ENCODE measurements around the gene MORF4L1.
A peak's percentile ranks its signal among the peaks of the same experiment; 100 is the strongest.
"Not testable (repeated sequence)": the region's sequence is repeated elsewhere in the genome, so short reads cannot be mapped to it uniquely, and the experiment has no call there.

Gene MORF4L1

DNA sequence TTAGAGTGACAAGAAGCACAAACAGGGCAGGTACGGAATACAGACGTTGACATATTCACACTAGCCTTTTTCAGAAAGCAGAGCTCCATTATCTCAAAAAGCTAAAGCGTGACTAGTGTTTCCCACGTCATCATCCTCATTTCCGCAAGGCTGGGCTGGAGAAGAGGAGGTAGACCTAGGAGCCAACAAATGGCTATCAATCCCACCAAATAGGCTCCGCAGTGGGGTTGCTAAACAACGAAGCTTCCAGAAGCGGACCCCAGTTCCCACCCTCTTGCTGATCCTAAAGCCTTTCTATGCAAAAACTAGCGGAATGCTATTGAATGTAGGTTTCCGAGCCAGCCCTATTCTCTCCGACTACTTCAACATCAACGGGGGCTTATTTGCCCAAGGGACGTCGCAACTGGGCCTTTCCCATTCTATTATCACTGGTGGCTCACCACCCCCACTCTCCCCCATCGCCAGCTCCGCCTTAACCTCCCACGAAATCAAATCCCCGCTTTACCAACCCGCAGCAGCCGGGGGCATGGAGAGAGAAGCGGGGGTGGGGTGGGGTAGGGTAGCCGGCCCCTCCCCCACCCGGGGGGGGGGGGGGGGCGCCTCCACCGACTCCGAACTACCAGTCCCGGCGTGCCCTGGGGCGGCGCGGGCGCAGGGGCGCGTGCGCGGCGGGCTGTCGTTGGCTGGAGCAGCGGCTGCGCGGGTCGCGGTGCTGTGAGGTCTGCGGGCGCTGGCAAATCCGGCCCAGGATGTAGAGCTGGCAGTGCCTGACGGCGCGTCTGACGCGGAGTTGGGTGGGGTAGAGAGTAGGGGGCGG lies at the start of gene MORF4L1:
TSS of gene MORF4L1 (plus strand) at position 736 of the 817 bp plus-strand sequence. CDS start 128 bp downstream, outside the sequence.
- peak; percentile 80 for DNase-seq

- DNase-seq: no peak
These were observed 43.8 kb upstream of the MORF4L1 start for GRCh38 chr15:78828920-78829319.

DNA sequence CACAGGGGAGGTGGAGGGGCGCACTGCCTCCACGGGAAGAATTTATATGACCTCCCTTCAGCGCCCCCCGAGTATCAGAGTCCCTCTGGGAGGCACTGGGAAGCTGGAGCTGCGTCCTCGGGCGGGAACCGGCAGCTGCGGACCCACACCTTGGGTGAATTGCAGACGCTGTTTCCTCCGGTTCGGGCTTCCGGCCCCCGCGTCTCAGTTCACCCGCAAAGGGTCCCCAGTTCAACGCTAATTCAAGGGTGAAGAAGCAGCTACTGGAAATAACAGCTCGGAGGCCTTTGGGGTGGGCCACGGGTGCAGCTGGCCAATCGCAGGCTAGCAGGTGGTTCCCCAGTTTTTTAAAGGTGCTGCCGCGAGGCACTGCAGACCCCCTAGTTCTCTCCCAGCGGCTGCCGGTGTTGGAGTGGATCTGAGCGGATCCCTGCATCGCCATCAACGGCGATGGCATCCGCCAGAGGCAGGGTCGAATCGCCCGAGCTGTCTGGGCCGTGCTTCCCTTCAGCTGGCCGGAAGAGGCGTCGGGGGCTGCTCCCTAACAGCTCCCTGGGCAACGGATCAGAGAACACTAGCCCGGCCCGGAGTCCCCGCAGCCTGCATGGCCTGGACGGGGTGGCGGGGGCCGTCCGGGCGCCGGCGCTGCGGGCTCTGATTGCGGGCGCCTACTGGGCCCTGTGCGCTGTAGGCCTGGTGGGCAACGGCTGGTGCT lies 42.0 kb upstream of the MORF4L1 start:
- DNase-seq: no peak

- no peak for DNase-seq
These were observed 41.2 kb upstream of the MORF4L1 start for GRCh38 chr15:78831229-78832207.

DNA sequence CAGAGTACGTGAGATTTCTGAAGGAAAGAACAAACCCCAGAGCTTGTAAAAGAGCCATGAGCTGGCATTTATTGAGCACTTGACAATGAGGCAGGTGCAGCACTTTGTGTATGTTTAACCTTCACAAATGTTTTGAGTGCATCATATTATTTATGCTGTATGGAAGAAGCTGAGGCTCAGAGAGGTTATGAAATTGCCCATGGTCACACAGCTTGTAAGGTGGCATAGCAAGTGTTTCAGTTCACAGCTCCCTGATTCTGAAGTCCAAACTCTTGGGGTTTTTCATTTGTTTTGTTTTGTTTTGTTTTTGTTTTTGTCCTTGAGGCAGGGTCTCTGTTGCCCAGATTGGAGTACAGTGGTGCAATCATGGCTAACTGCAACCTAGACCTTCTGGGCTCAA lies 36.4 kb upstream of the MORF4L1 start:
- DNase-seq: no peak

DNA sequence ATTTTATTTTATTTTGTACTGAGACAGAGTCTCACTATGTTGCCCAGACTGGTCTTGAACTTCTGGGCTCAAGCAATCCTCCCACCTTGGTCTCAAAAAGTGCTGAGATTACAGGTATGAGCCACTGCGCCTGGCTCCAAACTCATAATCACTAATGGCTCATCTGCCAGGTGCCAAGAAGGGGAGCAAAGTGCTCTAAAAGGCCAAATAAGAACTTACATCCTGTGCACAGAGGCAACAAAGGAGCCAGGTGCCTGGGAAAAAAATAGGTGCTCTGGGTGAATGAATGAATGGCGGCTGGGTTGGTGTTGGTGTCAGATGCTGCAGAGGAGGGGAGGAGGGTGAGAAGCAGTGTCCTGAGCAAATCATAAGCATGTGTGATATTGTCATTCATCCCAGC lies 35.6 kb upstream of the MORF4L1 start:
- no peak for DNase-seq

DNA sequence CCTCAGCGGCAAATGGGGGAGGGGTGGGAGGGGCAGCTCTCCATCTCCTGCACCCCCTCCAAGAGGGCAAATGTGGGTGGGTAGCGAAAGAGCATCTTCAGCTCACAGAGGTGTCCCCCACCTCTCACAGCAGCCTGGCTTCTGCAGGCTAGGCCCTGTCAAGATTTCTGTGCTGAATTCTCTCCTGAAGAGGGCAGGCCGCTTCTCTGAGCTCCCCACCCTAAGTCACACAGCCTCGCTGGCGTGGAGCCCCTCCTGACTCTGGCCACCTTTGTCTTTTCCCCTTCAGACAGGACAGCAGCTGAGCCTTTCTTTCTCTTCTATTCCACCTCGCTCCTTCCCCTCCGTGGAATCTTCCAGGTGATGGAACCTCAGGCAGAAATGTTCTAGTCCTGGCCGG lies 35.1 kb upstream of the MORF4L1 start:
- no peak for DNase-seq

- no peak for DNase-seq
These were observed 34.2 kb upstream of the MORF4L1 start for GRCh38 chr15:78838489-78838888.

DNA sequence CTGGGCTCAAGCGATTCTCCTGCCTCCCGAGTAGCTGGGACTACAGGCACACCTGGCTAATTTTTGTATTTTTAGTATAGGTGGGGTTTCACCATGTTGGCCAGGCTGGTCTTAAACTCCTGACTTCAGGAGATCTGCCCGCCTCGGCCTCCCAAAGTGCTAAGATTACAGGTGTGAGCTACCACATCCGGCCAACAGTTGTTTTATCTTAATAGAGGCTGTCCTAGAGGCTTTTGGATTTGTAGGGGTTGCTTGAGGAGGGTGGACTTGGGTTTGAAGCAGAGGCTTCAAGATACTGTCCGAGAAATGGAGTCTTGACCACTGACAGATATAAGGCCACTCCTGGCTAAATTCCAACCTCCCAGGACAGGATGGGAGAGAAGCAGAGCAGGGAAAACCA lies 33.5 kb upstream of the MORF4L1 start:
- not testable (repeated sequence) for DNase-seq

GRCh38 chr15:78840661-78841375 lies 31.9 kb upstream of the MORF4L1 start:
- no peak for DNase-seq

- DNase-seq: no peak
These were observed 31.3 kb upstream of the MORF4L1 start for GRCh38 chr15:78841376-78841706.

GRCh38 chr15:78841891-78842290 lies 30.8 kb upstream of the MORF4L1 start:
- no peak for DNase-seq

- DNase-seq: no peak
These were observed 30.2 kb upstream of the MORF4L1 start for GRCh38 chr15:78842519-78842918.

- DNase-seq: not testable (repeated sequence)
These were observed 25.8 kb upstream of the MORF4L1 start for GRCh38 chr15:78846906-78847305.

DNA sequence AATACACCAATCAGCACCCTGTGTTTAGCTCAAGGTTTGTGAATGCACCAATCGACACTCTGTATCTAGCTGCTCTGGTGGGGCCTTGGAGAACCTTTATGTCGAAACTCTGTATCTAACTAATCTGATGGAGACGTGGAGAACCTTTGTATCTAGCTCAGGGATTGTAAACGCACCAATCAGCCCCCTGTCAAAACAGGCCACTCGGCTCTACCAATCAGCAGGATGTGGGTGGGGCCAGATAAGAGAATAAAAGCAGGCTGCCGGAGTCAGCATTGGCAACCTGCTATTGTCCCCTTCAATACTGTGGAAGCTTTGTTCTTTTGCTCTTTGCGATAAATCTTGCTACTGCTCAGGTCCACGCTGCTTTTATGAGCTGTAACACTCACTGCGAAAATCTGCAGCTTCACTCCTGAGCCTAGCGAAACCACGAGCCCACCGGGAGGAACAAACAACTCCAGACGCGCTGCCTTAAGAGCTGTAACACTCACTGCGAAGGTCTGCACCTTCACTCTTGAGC lies 25.2 kb upstream of the MORF4L1 start:
- not testable (repeated sequence) for DNase-seq

DNA sequence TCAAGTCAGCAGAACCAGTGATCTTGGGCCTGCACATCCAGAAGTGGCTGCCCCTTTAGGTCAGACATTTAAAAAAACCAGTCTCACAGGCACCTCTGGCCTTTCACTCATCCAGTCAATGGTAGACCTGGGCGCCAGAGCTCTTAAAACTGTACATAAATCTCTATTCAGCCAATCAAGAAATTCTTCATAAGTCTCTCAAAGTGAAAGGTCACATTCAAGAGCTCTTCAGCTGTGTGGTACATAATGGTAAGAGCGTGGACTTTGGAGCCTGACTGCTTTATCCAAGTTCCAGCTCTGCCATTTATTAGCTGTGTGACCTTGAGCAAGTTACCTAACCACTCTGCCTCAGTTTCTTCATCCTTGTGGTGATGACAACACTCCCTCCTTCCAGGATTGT lies 22.3 kb upstream of the MORF4L1 start:
- DNase-seq: no peak

- no peak for DNase-seq
These were observed 21.5 kb upstream of the MORF4L1 start for GRCh38 chr15:78850941-78851755.

GRCh38 chr15:78853500-78853899 lies 19.2 kb upstream of the MORF4L1 start:
- DNase-seq: no peak

DNA sequence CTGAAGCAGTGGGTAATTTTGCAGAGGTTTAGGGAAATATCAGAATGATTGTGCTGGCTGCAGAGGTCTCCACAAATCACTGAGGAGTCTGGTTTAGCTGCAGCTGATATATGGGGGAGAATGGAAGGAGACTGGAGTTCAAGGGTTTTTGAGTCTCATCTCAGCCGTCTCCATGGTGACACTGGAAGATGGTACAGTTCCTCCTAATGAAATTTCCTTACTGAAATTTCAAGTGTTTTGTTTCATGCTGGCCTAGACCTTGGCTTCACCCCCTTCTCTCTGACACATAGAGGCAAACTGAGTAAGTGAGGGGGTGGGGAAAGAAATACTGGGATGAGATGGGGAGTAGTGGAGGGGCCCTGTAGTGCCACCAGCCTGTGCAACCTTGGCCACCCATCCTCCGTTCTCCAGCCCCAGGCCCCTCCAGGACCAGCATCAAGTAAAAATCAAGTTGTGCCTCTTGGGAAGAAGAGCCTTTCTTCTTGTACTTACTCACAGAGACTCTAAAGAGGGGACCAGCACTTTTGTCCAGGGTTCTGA lies 17.8 kb upstream of the MORF4L1 start:
- no peak for DNase-seq

- no peak for DNase-seq
These were observed 16.9 kb upstream of the MORF4L1 start for GRCh38 chr15:78855746-78856145.

Measured in NCI-H524 treated with DMSO at 0.1 percent for 48 hours (cell line).